BE2C (cell line): ENCODE measurements around the gene CYP3A5.
A peak's percentile ranks its signal among the peaks of the same experiment; 100 is the strongest.
"Not testable (repeated sequence)": the region's sequence is repeated elsewhere in the genome, so short reads cannot be mapped to it uniquely, and the experiment has no call there.

ENCODE experiments used
- DNase-seq: peaks from one replicate; pipeline ENCODE4 v3.0.0-alpha.2; 2020
- H3K27me3 ChIP-seq: fragments of 250-450 bp; sonication (Bioruptor Pico); 2 replicates; pipeline ENCODE4 v1.5.1; 2020; ENCODE audit warnings: mild to moderate bottlenecking
- H3K36me3 ChIP-seq: fragments of 250-450 bp; sonication (Bioruptor Pico); 2 replicates; pipeline ENCODE4 v1.5.1; 2020; ENCODE audit warnings: mild to moderate bottlenecking
- H3K4me1 ChIP-seq: fragments of 250-450 bp; sonication (Bioruptor Pico); 2 replicates; pipeline ENCODE4 v1.5.1; 2020
- H3K4me3 ChIP-seq: 2 replicates; pipeline ENCODE4 v1.5.1; 2011; ENCODE audit warnings: low read depth, low read length
- H3K9me3 ChIP-seq: fragments of 250-450 bp; sonication (Bioruptor Pico); 2 replicates; pipeline ENCODE4 v1.5.1; 2020
- TF ChIP-seq, protein P1 (sequence below): IDR thresholded peaks from 2 replicates; pipeline ENCODE4 v1.5.1; 2012; ENCODE audit warnings: mild to moderate bottlenecking, low read depth, low read length

Gene CYP3A5

DNA sequence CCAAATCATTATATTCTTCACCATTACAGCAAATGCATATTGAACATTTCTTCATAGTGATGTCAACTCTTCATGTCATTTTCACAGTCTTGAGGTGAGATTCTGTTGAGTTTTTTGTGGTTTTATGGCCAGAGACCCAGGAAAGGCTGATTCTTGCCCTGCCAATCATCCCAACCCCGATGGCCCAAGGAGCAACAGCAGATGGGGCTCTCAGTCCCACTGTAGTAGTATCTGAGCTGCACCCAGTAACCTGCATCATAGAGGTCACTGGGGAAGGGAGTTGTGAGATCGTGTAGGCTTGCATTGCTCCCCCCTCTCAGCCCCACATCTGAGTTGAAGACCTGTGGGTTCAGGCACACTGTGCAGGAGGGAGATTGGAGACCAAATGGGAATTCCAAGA lies 36.3 kb downstream of the CYP3A5 start:
- TF ChIP-seq, protein P1, sequence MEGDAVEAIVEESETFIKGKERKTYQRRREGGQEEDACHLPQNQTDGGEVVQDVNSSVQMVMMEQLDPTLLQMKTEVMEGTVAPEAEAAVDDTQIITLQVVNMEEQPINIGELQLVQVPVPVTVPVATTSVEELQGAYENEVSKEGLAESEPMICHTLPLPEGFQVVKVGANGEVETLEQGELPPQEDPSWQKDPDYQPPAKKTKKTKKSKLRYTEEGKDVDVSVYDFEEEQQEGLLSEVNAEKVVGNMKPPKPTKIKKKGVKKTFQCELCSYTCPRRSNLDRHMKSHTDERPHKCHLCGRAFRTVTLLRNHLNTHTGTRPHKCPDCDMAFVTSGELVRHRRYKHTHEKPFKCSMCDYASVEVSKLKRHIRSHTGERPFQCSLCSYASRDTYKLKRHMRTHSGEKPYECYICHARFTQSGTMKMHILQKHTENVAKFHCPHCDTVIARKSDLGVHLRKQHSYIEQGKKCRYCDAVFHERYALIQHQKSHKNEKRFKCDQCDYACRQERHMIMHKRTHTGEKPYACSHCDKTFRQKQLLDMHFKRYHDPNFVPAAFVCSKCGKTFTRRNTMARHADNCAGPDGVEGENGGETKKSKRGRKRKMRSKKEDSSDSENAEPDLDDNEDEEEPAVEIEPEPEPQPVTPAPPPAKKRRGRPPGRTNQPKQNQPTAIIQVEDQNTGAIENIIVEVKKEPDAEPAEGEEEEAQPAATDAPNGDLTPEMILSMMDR: no peak
- DNase-seq: no peak
- no peaks in the 10 kb centered on the region for H3K36me3 ChIP-seq
- H3K9me3 ChIP-seq: no peaks in the 10 kb centered on the region
- H3K4me1 ChIP-seq: no peaks in the 10 kb centered on the region
- no peak overlapping the region for H3K4me3 ChIP-seq
- H3K27me3 ChIP-seq: no peaks in the 10 kb centered on the region

DNA sequence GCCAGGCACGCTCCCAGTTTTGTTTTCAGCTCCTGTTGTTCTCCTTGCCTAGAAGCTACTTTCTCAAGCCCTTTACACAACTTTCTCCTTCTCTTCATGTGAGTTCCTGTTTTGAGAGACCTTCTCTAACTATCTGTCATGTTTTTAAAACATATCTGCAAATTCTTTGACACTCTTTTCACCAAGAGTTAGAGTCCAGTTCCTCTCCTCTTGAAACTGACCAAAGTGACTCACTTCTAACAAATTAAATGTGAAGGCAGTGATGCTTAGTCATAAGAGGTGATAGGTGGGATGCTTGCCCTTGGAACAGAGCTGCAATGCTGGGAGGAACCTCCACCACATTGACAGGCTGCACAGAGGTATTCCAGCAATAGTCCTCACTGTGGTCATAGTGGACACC lies 37.8 kb downstream of the CYP3A5 start:
- DNase-seq: no peak
- no peaks in the 10 kb centered on the region for H3K27me3 ChIP-seq
- TF ChIP-seq, protein P1: no peak

DNA sequence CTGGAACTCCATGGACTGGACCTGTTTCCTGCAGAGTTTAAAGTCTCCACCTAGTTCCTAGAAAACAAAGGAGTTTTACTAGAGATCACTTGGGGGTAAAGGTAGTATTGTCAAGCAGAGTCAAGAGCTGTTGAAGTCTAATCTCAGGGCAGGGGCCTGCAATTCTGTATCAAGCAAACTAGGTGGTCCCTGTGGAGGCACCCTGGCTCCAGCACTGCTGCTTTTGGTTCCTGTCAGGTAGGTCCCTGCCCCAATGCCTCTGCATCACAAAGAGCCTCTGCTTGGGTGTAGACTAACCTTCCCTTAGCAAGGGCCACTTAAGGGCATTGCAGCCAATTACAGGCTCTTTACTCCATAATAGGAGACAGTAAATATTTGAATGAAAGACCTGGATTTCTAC lies 40.5 kb downstream of the CYP3A5 start:
- TF ChIP-seq, protein P1: no peak
- no peaks in the 10 kb centered on the region for H3K9me3 ChIP-seq
- DNase-seq: no peak
- H3K4me3 ChIP-seq: no peak overlapping the region
- H3K36me3 ChIP-seq: no peaks in the 10 kb centered on the region
- H3K4me1 ChIP-seq: no peaks in the 10 kb centered on the region
- no peaks in the 10 kb centered on the region for H3K27me3 ChIP-seq

More for the DNA sequence above, 37.8 kb downstream of the CYP3A5 start:
- no peaks in the 10 kb centered on the region for H3K9me3 ChIP-seq
- H3K36me3 ChIP-seq: no peaks in the 10 kb centered on the region
- no peaks in the 10 kb centered on the region for H3K4me1 ChIP-seq
- H3K4me3 ChIP-seq: no peak overlapping the region

DNA sequence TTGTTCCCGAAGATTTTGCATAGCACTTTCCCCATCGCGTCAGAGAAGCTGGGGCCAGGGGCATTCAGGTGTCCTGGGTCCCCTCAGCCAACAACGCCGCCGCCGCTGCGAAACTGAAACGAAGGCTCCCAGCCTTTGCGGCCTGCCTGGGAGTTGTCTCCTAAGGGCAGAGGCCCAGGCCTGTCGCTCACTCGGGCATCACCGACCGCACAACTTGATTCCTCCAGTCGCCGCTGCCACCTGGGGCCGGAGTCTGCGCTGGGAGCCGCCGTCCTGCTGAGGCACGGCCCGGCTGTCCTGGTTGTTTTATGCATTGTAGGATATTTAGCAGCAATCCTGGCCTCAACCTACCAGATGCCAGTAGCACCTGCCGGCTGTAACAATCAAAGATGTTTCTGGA lies 41.1 kb downstream of the CYP3A5 start:
- no peak overlapping the region for H3K4me3 ChIP-seq
- TF ChIP-seq, protein P1: no peak
- no peaks in the 10 kb centered on the region for H3K27me3 ChIP-seq
- DNase-seq: no peak
- H3K36me3 ChIP-seq: no peaks in the 10 kb centered on the region
- no peaks in the 10 kb centered on the region for H3K4me1 ChIP-seq
- H3K9me3 ChIP-seq: no peaks in the 10 kb centered on the region

DNA sequence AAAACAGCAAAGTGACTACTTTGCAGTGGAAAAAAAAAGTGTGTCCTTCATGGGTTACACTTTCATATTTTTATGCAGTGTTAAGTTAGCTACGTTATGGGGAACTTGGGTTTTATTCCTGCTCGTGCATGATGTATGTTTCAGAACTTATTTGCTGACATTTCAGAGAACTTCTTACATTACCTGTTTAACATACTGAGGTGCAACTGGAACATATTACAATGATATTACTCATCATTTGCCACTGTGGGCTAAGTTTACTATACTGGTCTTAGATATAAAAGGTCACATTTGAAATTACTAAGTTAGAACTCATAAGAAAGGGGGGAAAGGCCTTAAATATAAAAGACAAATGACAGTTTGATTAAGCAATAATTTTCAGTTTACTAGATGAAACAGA lies 42.4 kb downstream of the CYP3A5 start:
- not testable (repeated sequence) for H3K27me3 ChIP-seq, H3K4me3 ChIP-seq, H3K9me3 ChIP-seq, DNase-seq, H3K36me3 ChIP-seq, H3K4me1 ChIP-seq

DNA sequence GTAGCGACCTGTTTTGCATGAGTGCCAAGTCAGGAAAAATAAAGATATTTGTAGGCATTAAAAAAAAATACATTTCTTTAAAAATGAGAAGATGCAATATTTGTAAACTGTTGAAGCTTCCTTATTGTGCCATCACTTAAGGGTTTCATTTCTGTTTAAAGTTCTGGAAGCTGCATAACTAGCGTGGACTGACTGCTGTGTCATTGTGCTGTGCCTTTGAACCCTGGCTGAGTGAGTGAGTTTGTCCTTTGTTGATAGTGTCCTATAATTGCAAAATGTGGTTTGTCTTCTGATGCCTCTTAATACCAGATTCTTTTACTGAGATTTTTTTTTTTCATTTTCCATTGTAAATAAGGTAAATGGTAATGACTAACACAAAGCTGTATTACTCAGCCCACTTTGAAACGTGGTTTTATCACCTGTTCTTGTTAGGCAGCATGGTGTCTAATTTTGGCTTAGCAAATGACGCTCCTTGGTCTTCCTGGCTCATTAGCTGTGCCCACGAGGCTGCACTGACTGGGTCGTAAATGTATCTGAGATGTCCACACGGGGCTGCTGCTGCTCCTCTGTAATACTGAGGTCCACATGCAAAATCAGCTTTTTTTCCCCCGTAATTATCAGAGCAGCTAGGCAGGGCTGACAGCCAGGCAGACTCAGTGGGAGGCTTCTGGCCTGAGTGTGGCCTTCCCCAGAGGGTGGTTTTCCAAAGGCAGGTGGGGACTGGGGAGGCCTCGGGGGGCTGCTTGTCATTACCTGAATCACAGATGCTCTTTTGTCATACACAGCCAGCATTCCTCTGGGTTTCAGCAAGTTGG lies 48.3 kb downstream of the CYP3A5 start:
- TF ChIP-seq, protein P1: 0 out of 2 replicates have a peak, but pooled peaks have one; percentile 9
- H3K9me3 ChIP-seq: no peaks in the 10 kb centered on the region
- DNase-seq: no peak
- H3K4me3 ChIP-seq: no peak overlapping the region
- no peaks in the 10 kb centered on the region for H3K4me1 ChIP-seq
- H3K27me3 ChIP-seq: no peaks in the 10 kb centered on the region
- H3K36me3 ChIP-seq: peaks cover 46% of the 10 kb centered on the region
